NCI-H2029 (cell line): Measurements from ENCODE around the gene ATL1.
A peak's percentile ranks its signal among the peaks of the same experiment; 100 is the strongest.

Experiments
- DNase-seq: peaks from one replicate; lab custom pipeline; 2025; lab: John Stamatoyannopoulos, UW

Gene ATL1

GRCh38 chr14:50559990-50560930 lies at the start of gene ATL1:
Gene ATL1, plus strand, starts transcription at chr14:50560145. Its CDS starts 121 bp downstream, at chr14:50560266.
- peak; percentile 61 for DNase-seq

GRCh38 chr14:50510157-50510556 lies 49.8 kb upstream of the ATL1 start:
- no peak for DNase-seq

GRCh38 chr14:50512463-50512862 lies 47.5 kb upstream of the ATL1 start:
- DNase-seq = no peak

- no peak for DNase-seq
These were observed 43.9 kb upstream of the ATL1 start for GRCh38 chr14:50516091-50516490.

GRCh38 chr14:50520947-50521815 lies 38.8 kb upstream of the ATL1 start:
- DNase-seq = no peak

- DNase-seq = no peak
These were observed 38.0 kb upstream of the ATL1 start for GRCh38 chr14:50521912-50522341.

GRCh38 chr14:50523271-50524041 lies 36.5 kb upstream of the ATL1 start:
- no peak for DNase-seq

DNA sequence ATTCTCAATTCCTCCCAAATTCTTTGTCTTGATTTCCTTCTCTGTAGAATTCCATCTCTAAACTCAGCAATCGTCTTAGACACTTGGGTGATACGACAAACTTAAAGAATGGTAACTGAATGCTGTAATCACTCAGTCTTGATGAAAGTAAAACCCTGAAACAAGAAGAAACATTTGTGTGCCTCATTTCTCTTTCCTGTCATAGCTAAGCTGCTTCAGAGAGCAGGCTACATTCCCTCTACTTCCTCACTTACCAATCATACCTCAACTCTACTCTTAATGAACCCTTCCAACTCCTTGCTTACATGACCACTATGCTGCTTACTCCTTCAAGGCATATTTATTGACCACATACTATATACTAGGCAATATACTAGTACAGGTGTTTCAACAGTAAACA lies 35.9 kb upstream of the ATL1 start:
- no peak for DNase-seq

DNA sequence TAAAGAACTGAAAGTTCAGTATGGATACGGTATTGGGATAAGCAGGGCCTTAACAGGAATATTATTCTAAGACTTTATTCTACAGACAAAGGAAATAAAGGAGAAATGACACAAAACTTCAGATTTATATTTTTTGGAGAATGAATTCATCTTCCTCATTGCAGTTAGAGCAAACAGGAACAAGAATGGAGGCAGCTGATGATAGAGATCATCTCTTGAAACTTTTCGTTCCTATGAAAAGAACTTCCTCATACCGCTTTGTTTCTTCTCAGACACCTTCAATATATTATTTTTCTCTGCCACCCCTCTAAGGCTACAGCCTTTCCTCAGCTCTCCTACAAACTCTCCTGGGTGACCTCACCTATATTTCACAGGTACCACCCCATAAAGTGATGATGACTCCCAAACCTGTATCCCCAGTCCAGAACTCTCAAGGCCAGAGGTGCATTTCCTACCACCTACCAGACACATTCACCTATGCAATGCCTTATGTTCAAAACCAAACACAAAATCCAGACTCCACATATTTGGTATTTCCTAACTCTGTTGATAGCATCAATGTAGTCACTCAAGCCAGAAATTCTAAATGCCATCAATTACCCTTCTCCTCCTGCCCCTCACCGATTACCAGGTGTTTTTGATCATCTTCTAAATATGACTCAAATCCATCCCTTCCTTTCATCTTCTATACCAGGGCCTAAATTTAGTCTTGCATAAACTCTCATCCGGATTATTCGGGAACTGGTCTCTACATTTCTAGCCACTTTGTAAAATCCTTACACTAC lies 35.0 kb upstream of the ATL1 start:
- DNase-seq = no peak

GRCh38 chr14:50528000-50528399 lies 31.9 kb upstream of the ATL1 start:
- no peak for DNase-seq

GRCh38 chr14:50529288-50530179 lies 30.4 kb upstream of the ATL1 start:
- DNase-seq = no peak

- no peak for DNase-seq
These were observed 29.6 kb upstream of the ATL1 start for GRCh38 chr14:50530358-50530757.

DNA sequence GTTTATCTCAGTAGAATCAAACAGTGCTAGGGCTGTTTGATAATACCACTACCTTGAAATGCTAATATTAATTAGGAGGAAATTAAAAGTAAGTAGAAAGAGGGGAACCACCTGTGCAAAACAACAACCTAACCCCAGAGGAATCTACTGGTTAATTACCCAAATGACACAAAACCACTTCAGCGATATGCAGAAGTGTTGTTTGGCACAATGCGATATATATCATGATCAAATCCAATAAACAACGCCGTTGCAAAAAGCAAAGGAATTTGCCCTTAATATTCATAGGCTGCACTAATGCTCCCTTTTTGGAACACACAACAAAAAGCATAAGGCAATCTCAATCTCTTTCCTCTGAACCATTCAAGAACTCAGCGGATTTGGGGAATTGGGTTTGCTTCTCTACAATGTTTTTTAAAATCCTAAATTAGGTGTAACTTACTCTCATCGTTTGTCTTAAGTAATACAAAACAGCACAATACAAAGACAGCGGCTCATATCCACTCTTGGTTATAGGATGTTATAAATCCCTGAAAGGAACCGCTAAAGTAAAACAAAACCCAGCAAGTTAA lies 29.1 kb upstream of the ATL1 start:
- DNase-seq = no peak

GRCh38 chr14:50531595-50532501 lies 28.1 kb upstream of the ATL1 start:
- peak; percentile 52 for DNase-seq

DNA sequence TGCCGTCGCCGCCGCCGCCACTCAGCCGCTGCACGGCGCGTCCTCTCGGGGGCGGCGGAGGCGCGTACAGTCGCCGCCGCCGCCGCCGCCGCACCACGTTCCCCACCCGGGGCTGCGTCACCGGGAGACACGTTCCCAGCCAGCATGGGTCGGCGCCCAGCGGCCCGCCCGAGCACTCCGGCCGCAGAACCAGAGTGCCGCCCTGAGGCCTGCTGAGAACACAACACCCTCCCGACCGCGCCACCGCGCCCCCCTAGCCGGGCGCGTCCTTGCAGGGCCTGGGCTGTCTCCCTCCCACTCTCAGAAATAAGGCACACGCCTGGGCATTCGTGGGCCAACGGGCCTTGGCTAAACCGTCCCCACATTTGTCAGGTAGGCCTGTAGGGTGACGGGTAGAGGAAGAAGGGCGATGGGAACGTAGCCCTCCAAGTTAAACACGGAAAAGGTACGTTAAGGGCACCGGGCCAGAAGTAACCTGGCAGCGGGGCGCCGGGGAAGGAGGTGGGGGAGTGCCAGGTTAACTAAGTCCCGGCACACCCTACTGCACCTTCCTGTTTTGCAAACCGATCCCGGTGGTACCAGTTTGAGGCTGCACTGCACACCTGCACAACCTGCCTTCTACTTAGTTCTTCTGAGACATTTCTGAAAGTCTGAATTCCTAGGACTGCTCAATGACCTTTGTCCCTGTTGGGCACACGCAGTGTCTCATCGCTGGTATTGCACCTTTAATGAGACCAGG lies 27.3 kb upstream of the ATL1 start, which contains the start of gene MAP4K5:
Gene MAP4K5 (minus strand): TSS at position 68 of the 739 bp plus-strand sequence. CDS start 520 bp downstream, outside the sequence.
- DNase-seq = peak; percentile 92

- DNase-seq = no peak
These were observed 26.7 kb upstream of the ATL1 start for GRCh38 chr14:50533241-50533705.

DNA sequence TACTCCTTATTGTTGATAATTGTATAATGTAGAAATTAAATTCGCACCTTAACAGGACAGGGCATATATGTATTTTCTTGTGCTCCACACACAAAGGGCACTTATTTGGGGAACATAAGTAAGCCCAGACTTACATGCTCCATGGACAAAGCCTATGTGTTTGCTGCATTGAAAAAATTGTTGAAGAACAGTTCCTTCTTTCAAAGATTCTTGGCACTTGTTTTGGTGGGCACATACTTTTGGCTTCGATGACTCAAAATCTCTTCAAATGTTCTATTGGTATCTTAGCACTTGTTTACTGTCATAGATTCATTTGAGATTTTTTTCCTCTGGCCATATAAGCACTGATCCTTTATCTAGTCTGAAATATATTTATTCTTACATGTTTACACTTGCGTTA lies 26.1 kb upstream of the ATL1 start:
- DNase-seq = no peak

DNA sequence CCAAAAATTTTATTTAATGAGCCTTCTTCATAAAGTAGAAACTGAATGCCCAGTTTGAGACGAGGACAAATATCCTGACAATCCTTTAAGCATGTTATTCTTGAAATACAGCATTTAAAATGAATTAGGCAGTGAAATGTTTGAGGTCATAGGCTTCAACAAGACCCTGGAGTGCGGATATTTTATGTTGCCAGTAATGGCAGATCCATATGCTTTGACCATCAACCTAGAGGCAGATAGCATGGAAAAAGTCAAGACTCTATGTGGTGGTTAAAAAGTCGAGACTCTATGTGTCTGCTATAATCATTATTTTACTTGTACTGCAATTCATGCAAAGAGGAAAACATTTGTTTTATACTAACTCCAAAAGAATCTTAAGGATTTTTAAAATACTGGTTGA lies 25.5 kb upstream of the ATL1 start:
- DNase-seq = no peak
